ENCODE data around the gene LILRB3.
"Not testable (repeated sequence)": the region's sequence is repeated elsewhere in the genome, so short reads cannot be mapped to it uniquely, and the experiment has no call there.

Gene LILRB3

GRCh38 chr19:54222474-54223276 lies at the start of gene LILRB3:
TSS of gene LILRB3 (minus strand) at chr19:54223007. CDS start at chr19:54222976, 31 bp downstream.
- not testable (repeated sequence) for H3K9me3 ChIP-seq (ENCODE audit: low read depth, low read length); DNase-seq (ENCODE audit: low read depth, low spot score); H3K4me3 ChIP-seq; H3K27ac ChIP-seq; H3K9ac ChIP-seq (ENCODE audit: insufficient read length); H3K36me3 ChIP-seq (ENCODE audit: insufficient read depth, low read length)

DNA sequence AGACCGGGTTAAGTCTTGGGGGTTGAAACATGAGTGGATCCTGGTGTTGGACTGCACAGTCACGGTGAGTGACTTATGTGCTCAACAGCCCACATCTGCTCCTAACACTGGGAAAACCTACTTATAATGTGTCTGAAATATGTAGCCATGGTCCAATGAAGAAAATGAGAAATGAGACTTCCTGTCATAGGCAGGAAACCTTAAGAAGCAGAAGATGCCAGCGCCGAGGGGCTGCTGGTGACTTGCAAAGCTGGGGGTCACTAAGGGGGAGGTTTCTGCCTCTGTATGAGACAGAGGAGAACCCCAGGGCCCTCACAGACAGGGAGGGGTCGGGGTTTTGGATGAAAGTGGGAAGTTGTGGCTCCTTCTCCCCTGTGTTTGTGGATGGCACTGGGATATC lies 49.4 kb upstream of the LILRB3 start:
- not testable (repeated sequence) for H3K9ac ChIP-seq (ENCODE audit: insufficient read length); H3K27ac ChIP-seq; DNase-seq (ENCODE audit: low read depth, low spot score)

GRCh38 chr19:54271587-54271986 lies 48.8 kb upstream of the LILRB3 start:
- not testable (repeated sequence) for H3K27ac ChIP-seq; H3K9ac ChIP-seq (ENCODE audit: insufficient read length); DNase-seq (ENCODE audit: low read depth, low spot score); H3K4me3 ChIP-seq; H3K9me3 ChIP-seq (ENCODE audit: low read depth, low read length); H3K36me3 ChIP-seq (ENCODE audit: insufficient read depth, low read length)

More for the DNA sequence above, 49.4 kb upstream of the LILRB3 start:
- H3K36me3 ChIP-seq (ENCODE audit: insufficient read depth, low read length); H3K9me3 ChIP-seq (ENCODE audit: low read depth, low read length); H3K4me3 ChIP-seq: not testable (repeated sequence)

DNA sequence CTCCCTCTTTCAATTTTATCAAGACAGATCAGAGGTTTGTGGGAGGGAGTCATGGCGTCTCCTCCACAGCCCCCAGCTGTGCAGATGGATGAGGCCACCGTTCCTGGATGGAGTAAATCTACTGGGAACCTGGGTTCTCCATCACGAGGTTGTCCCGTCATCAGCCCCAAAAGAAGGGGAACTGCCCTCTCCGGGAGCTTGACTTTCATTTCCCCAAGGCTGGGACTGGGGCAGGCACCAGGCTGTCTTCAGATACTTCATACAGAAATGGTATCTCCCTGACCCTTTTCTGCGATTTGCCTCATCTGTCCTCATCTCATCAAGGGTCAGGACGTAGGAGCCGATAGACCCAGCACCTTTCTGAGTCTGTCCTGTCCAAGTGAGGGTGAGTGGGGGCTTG lies 48.3 kb upstream of the LILRB3 start:
- Histone ChIP-seq H3K9ac (ENCODE audit: insufficient read length) (no peak overlapping the region), H3K36me3 (ENCODE audit: insufficient read depth, low read length) (no peaks in the 10 kb centered on the region), H3K4me3 (no peak overlapping the region), H3K27ac (no peak overlapping the region), H3K9me3 (ENCODE audit: low read depth, low read length) (no peaks in the 10 kb centered on the region)
- no peak for DNase-seq (ENCODE audit: low read depth, low spot score)
- TF ChIP-seq EZH2 (IDR thresholded peaks at IDR 0.05) (no peak), FOXP2 (optimal IDR thresholded peaks at IDR 0.05; ENCODE audit: control extremely low read depth, extremely low read length, insufficient read depth) (no peak), POLR2AphosphoS5 (IDR thresholded peaks at IDR 0.05; ENCODE audit: borderline replicate concordance, low read depth, low read length) (no peak)

- no peaks in the 10 kb centered on the region for H3K36me3 ChIP-seq (ENCODE audit: insufficient read depth, low read length)
- no peak for DNase-seq (ENCODE audit: low read depth, low spot score)
- H3K9ac ChIP-seq (ENCODE audit: insufficient read length): no peak overlapping the region
- no peak for TF ChIP-seq POLR2AphosphoS5 (IDR thresholded peaks at IDR 0.05; ENCODE audit: borderline replicate concordance, low read depth, low read length)
- TF ChIP-seq EZH2 (IDR thresholded peaks at IDR 0.05): no peak
- no peak for TF ChIP-seq FOXP2 (optimal IDR thresholded peaks at IDR 0.05; ENCODE audit: control extremely low read depth, extremely low read length, insufficient read depth)
- H3K9me3 ChIP-seq (ENCODE audit: low read depth, low read length): no peaks in the 10 kb centered on the region
- no peak overlapping the region for H3K27ac ChIP-seq
- H3K4me3 ChIP-seq: no peak overlapping the region
These were observed 46.1 kb upstream of the LILRB3 start for GRCh38 chr19:54268936-54269335.

DNA sequence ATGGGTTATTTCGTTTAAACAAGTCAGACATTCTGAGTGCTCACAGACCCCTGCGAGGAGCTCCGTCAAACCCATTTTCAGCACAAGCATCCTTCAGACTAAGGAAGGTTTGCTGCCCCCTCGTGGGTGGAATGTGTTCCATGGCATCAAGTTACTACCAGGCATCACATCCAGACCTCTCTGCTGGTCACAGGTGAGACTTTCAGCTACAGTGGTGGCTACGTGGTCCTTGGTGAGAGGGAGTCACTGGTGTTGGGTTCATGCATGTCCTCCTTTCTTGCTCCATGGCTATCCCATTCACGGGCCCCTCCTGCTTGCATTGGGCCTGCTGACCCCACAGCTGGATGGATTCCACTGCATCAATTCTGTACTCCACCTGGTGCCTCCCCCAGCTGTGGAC lies 43.3 kb upstream of the LILRB3 start:
- no peak overlapping the region for H3K4me3 ChIP-seq
- no peak overlapping the region for H3K27ac ChIP-seq
- H3K9me3 ChIP-seq (ENCODE audit: low read depth, low read length): no peaks in the 10 kb centered on the region
- DNase-seq (ENCODE audit: low read depth, low spot score): peak; percentile 1
- H3K36me3 ChIP-seq (ENCODE audit: insufficient read depth, low read length): no peaks in the 10 kb centered on the region
- H3K9ac ChIP-seq (ENCODE audit: insufficient read length): no peak overlapping the region
- TF ChIP-seq POLR2AphosphoS5 (IDR thresholded peaks at IDR 0.05; ENCODE audit: borderline replicate concordance, low read depth, low read length) (no peak), FOXP2 (optimal IDR thresholded peaks at IDR 0.05; ENCODE audit: control extremely low read depth, extremely low read length, insufficient read depth) (no peak), EZH2 (IDR thresholded peaks at IDR 0.05) (no peak)

- Histone ChIP-seq H3K36me3 (ENCODE audit: insufficient read depth, low read length) (no peaks in the 10 kb centered on the region), H3K27ac (no peak overlapping the region), H3K9ac (ENCODE audit: insufficient read length) (no peak overlapping the region), H3K9me3 (ENCODE audit: low read depth, low read length) (no peaks in the 10 kb centered on the region), H3K4me3 (no peak overlapping the region)
- no peak for DNase-seq (ENCODE audit: low read depth, low spot score)
- TF ChIP-seq EZH2 (IDR thresholded peaks at IDR 0.05) (no peak), POLR2AphosphoS5 (IDR thresholded peaks at IDR 0.05; ENCODE audit: borderline replicate concordance, low read depth, low read length) (no peak), FOXP2 (optimal IDR thresholded peaks at IDR 0.05; ENCODE audit: control extremely low read depth, extremely low read length, insufficient read depth) (no peak)
These were observed 39.7 kb upstream of the LILRB3 start for GRCh38 chr19:54262470-54262869.

DNA sequence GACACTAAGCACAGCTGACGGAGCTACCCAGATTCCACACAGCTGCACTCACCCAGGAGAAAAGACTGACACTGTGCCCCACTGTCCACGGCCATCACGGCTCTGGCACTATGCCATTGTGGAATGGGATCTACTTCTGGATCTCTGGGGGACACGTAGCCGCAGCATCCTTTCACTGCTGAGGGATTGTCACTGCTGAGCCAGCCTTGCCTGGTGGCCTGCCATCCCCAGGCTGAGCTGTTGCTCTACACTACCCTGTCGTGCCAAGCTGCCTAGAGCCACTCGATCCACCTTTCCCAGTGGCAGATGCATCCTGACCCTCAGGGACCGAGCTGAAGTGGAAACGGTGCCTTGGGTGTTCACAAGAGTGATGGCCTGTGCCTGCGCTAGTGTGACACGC lies 39.3 kb upstream of the LILRB3 start:
- no peak overlapping the region for H3K27ac ChIP-seq
- H3K36me3 ChIP-seq (ENCODE audit: insufficient read depth, low read length): no peaks in the 10 kb centered on the region
- no peak overlapping the region for H3K4me3 ChIP-seq
- no peak for DNase-seq (ENCODE audit: low read depth, low spot score)
- H3K9me3 ChIP-seq (ENCODE audit: low read depth, low read length): no peaks in the 10 kb centered on the region
- TF ChIP-seq FOXP2 (optimal IDR thresholded peaks at IDR 0.05; ENCODE audit: control extremely low read depth, extremely low read length, insufficient read depth): no peak
- TF ChIP-seq POLR2AphosphoS5 (IDR thresholded peaks at IDR 0.05; ENCODE audit: borderline replicate concordance, low read depth, low read length): no peak
- no peak for TF ChIP-seq EZH2 (IDR thresholded peaks at IDR 0.05)
- no peak overlapping the region for H3K9ac ChIP-seq (ENCODE audit: insufficient read length)

DNA sequence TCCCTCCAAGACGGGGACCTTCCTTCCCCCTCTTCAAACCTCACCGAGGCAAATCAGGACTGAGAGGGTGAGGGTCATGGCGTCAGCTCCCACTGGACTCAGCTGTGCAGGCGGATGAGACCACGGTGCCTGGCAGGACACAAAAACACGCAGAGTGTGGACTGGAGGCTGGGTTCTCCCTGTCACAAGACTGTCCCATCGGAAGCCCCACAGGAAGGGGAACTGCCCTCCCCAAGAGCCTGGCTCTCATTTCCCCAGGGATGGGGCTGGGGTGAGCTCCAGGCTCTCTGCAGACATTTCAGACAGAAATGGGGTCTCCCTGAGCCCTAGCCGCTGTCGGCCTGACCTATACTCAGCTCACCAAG lies 34.3 kb upstream of the LILRB3 start, which contains the start of gene LILRB5:
Gene LILRB5, minus strand, starts transcription at position 158 of the 365 bp plus-strand sequence. Its CDS starts 80 bp downstream, at position 78.
- Histone ChIP-seq H3K27ac (no peak within 1 kb of the TSS), H3K9me3 (ENCODE audit: low read depth, low read length) (no peaks in the 10 kb centered on the region), H3K9ac (ENCODE audit: insufficient read length) (no peak within 1 kb of the TSS), H3K4me3 (no peak within 1 kb of the TSS), H3K36me3 (ENCODE audit: insufficient read depth, low read length) (no peaks in the 10 kb centered on the region)
- no peak for DNase-seq (ENCODE audit: low read depth, low spot score)
- TF ChIP-seq EZH2 (IDR thresholded peaks at IDR 0.05) (no peak), POLR2AphosphoS5 (IDR thresholded peaks at IDR 0.05; ENCODE audit: borderline replicate concordance, low read depth, low read length) (no peak), FOXP2 (optimal IDR thresholded peaks at IDR 0.05; ENCODE audit: control extremely low read depth, extremely low read length, insufficient read depth) (no peak)
